Ishikawa (cell line): ENCODE data around the gene OPA3.

Experiments used
- EP300 ChIP-seq: IDR thresholded peaks from 2 replicates; pipeline ENCODE4 v1.6.1; 2012; ENCODE audit warnings: borderline replicate concordance
- RAD21 ChIP-seq: IDR thresholded peaks from 2 replicates; pipeline ENCODE4 v1.6.1; 2012; ENCODE audit warnings: low read depth
- TEAD4 ChIP-seq: IDR thresholded peaks from 2 replicates; pipeline ENCODE4 v1.6.1; 2012

DNA sequence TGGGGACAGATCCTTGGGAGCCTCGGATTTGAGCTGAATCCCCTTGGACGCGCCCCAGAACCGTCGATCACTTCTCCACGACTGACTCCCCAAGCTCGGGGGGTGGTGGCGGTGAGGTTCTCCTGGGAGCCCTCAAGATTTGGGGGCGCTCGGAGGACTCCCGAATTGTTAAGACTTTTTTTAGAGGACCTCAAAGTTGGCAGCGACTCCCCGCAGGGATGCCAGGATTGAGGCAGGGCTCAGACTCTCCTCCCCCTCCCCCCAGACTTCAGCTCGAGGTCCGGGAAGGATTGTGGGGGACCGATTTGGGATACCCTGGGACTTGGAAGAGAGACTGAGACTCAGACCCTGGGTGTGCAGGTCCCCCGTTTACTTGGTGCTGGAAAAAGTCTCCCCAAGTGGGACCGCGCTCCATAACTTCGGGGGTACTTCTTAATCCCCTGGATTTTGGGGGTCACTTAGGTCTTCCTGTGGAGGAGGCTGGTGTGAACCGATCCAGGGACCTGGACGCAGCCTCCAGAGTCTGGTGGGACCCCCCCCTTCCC lies 76.7 kb downstream of the OPA3 start:
- TF ChIP-seq RAD21: no peak
- TF ChIP-seq EP300: no peak
- TF ChIP-seq TEAD4: no peak
